SK-N-MC (cell line): ENCODE measurements around the gene TRIM17.
"Not testable (repeated sequence)": the region's sequence is repeated elsewhere in the genome, so short reads cannot be mapped to it uniquely, and the experiment has no call there.

Source experiments
- DNase-seq: peaks from one replicate; pipeline ENCODE4 v3.0.0-alpha.2; 2011; ENCODE audit warnings: low read depth, low spot score
- H3K27ac ChIP-seq: fragments of 200-600 bp; sonication (generic); 2 replicates; pipeline ENCODE4 v1.5.1; 2016; ENCODE audit warnings: mixed run types
- H3K36me3 ChIP-seq: fragments of 200-600 bp; sonication (generic); 2 replicates; pipeline ENCODE4 v1.6.1; 2017; ENCODE audit warnings: antibody characterized with exemption, low read length, mixed read lengths; ENCODE audit not compliant: insufficient read depth
- H3K4me3 ChIP-seq: fragments of 200-600 bp; sonication (generic); 2 replicates; pipeline ENCODE4 v1.5.1; 2016
- H3K9ac ChIP-seq: fragments of 200-600 bp; sonication (generic); 2 replicates; pipeline ENCODE4 v1.8.0; 2017; ENCODE audit warnings: mixed run types, mixed read lengths; ENCODE audit not compliant: insufficient read length
- H3K9me3 ChIP-seq: fragments of 200-600 bp; sonication (generic); 2 replicates; pipeline ENCODE4 v1.6.1; 2017; ENCODE audit warnings: low read depth, mild to moderate bottlenecking, antibody characterized with exemption, low read length, moderate library complexity, mixed read lengths
- EZH2 ChIP-seq: fragments of 200-600 bp; sonication (generic); IDR thresholded peaks from one replicate; pipeline ENCODE4 v1.6.1; 2017; ENCODE audit warnings: antibody characterized with exemption
- FOXP2 ChIP-seq: optimal IDR thresholded peaks from 2 replicates; pipeline ENCODE3; 2011; ENCODE audit warnings: mild to moderate bottlenecking, moderate library complexity; ENCODE audit not compliant: insufficient read depth; ENCODE audit errors: extremely low read length, control extremely low read depth
- POLR2AphosphoS5 ChIP-seq: IDR thresholded peaks from 2 replicates; pipeline ENCODE4 v1.6.1; 2012; ENCODE audit warnings: mild to moderate bottlenecking, low read depth, low read length, borderline replicate concordance

The TRIM17 gene

GRCh38 chr1:228440761-228441500, 24.3 kb upstream of the TRIM17 start:
- Histone ChIP-seq H3K9me3 (no peaks in the 10 kb centered on the region), H3K27ac (no peak overlapping the region), H3K9ac (no peak overlapping the region), H3K4me3 (no peak overlapping the region), H3K36me3 (no peaks in the 10 kb centered on the region)
- TF ChIP-seq EZH2 (no peak), POLR2AphosphoS5 (no peak), FOXP2 (no peak)
- no peak for DNase-seq

GRCh38 chr1:228438266-228438665, 21.6 kb upstream of the TRIM17 start:
- Histone ChIP-seq H3K9me3 (no peaks in the 10 kb centered on the region), H3K27ac (no peak overlapping the region), H3K9ac (no peak overlapping the region), H3K36me3 (no peaks in the 10 kb centered on the region), H3K4me3 (no peak overlapping the region)
- no peak for DNase-seq
- TF ChIP-seq POLR2AphosphoS5 (no peak), FOXP2 (no peak)

GRCh38 chr1:228437424-228437962, 20.8 kb upstream of the TRIM17 start:
- TF ChIP-seq FOXP2: no peak
- no peak for TF ChIP-seq EZH2
- no peak for TF ChIP-seq POLR2AphosphoS5
- H3K9ac ChIP-seq: no peak overlapping the region
- H3K9me3 ChIP-seq: no peaks in the 10 kb centered on the region
- no peak for DNase-seq
- H3K4me3 ChIP-seq: no peak overlapping the region
- no peak overlapping the region for H3K27ac ChIP-seq
- no peaks in the 10 kb centered on the region for H3K36me3 ChIP-seq

GRCh38 chr1:228434689-228435088, 18.0 kb upstream of the TRIM17 start:
- H3K9ac ChIP-seq: no peak overlapping the region
- TF ChIP-seq EZH2: no peak
- TF ChIP-seq POLR2AphosphoS5: no peak
- TF ChIP-seq FOXP2: no peak
- no peaks in the 10 kb centered on the region for H3K9me3 ChIP-seq
- H3K36me3 ChIP-seq: no peaks in the 10 kb centered on the region
- H3K27ac ChIP-seq: no peak overlapping the region
- no peak overlapping the region for H3K4me3 ChIP-seq
- DNase-seq: no peak

- H3K27ac ChIP-seq, H3K9me3 ChIP-seq, H3K36me3 ChIP-seq, H3K9ac ChIP-seq, H3K4me3 ChIP-seq, DNase-seq: not testable (repeated sequence)
Measured at GRCh38 chr1:228433337-228434053, 16.8 kb upstream of the TRIM17 start.

GRCh38 chr1:228430243-228430642, 13.6 kb upstream of the TRIM17 start:
- Histone ChIP-seq H3K27ac (no peak overlapping the region), H3K9me3 (no peaks in the 10 kb centered on the region), H3K9ac (no peak overlapping the region), H3K4me3 (no peak overlapping the region), H3K36me3 (no peaks in the 10 kb centered on the region)
- no peak for DNase-seq
- TF ChIP-seq POLR2AphosphoS5 (no peak), EZH2 (no peak), FOXP2 (no peak)

GRCh38 chr1:228429698-228430097, 13.0 kb upstream of the TRIM17 start:
- TF ChIP-seq EZH2 (no peak), POLR2AphosphoS5 (no peak), FOXP2 (no peak)
- no peak overlapping the region for H3K9ac ChIP-seq
- DNase-seq: no peak
- H3K4me3 ChIP-seq: no peak overlapping the region
- H3K9me3 ChIP-seq: no peaks in the 10 kb centered on the region
- H3K27ac ChIP-seq: no peak overlapping the region
- no peaks in the 10 kb centered on the region for H3K36me3 ChIP-seq

- no peak for TF ChIP-seq FOXP2
- TF ChIP-seq EZH2: no peak
- no peak for TF ChIP-seq POLR2AphosphoS5
- no peaks in the 10 kb centered on the region for H3K36me3 ChIP-seq
- no peak overlapping the region for H3K9ac ChIP-seq
- DNase-seq: no peak
- H3K27ac ChIP-seq: no peak overlapping the region
- H3K9me3 ChIP-seq: no peaks in the 10 kb centered on the region
- H3K4me3 ChIP-seq: no peak overlapping the region
Measured at GRCh38 chr1:228429007-228429406, 12.3 kb upstream of the TRIM17 start.
